Tibial nerve (tissue), 3 donors: ENCODE results near the gene SETX.

Experiments
- CTCF ChIP-seq, 5 experiments: fragments of 200-600 bp in 3 of 5; fragments of 450-650 bp in 2 of 5; sonication (generic) in 3 of 5; IDR thresholded peaks; one replicate each; pipeline ENCODE4 v1.5.1; 2016 to 2019; ENCODE audit warnings: antibody characterized with exemption in 5 of 5, mild to moderate bottlenecking in 3 of 5, moderate library complexity in 2 of 5
- POLR2A ChIP-seq, 2 donors: fragments of 450-650 bp; IDR thresholded peaks; one replicate each; pipeline ENCODE4 v1.6.1; 2017; ENCODE audit warnings: antibody characterized with exemption in 2 of 2, mild to moderate bottlenecking in 2 of 2, moderate library complexity in 2 of 2

GRCh38 chr9:132295181-132295580 is 59.6 kb downstream of the SETX start:
- TF ChIP-seq CTCF (IDR thresholded peaks at IDR 0.05) (no peak), POLR2A (IDR thresholded peaks at IDR 0.05) (no peak)
